Osteocyte (in vitro differentiated cells): ENCODE data around the gene PRRT3. TPM values are rescaled to one million over a fixed set of nuclear protein-coding genes. Genes with fewer than 3 reads are reported as not detected.
A peak's percentile ranks its signal among the peaks of the same experiment; 100 is the strongest.

Experiments
- DNase-seq: peaks from one replicate; pipeline ENCODE4 v3.0.0; 2021; ENCODE audit warnings: mixed read lengths; ENCODE audit not compliant: unreplicated experiment; ENCODE audit errors: extremely low spot score
- H3K27ac Mint-ChIP-seq: one replicate; pipeline ENCODE4 v1.8.0; 2021; ENCODE audit warnings: mild to moderate bottlenecking, mixed read lengths; ENCODE audit not compliant: unreplicated experiment
- H3K27me3 Mint-ChIP-seq: one replicate; pipeline ENCODE4 v1.8.0; 2021; ENCODE audit warnings: mixed read lengths; ENCODE audit not compliant: unreplicated experiment
- H3K36me3 Mint-ChIP-seq: one replicate; pipeline ENCODE4 v1.8.0; 2021; ENCODE audit warnings: mixed read lengths; ENCODE audit not compliant: unreplicated experiment
- H3K4me1 Mint-ChIP-seq: one replicate; pipeline ENCODE4 v1.8.0; 2021; ENCODE audit warnings: mixed read lengths; ENCODE audit not compliant: unreplicated experiment
- H3K4me3 Mint-ChIP-seq: one replicate; pipeline ENCODE4 v1.8.0; 2021; ENCODE audit warnings: mild to moderate bottlenecking, moderate library complexity, mixed read lengths; ENCODE audit not compliant: unreplicated experiment
- H3K9me3 Mint-ChIP-seq: one replicate; pipeline ENCODE4 v1.8.0; 2021; ENCODE audit warnings: mixed read lengths; ENCODE audit not compliant: unreplicated experiment
- CTCF ChIP-seq: fragments of 200-600 bp; sonication (generic); IDR thresholded peaks from 2 replicates; pipeline ENCODE4 v1.5.0; 2021; ENCODE audit warnings: antibody characterized with exemption, mild to moderate bottlenecking, moderate library complexity
- total RNA-seq: library from RNA; stranded (reverse); gene quantifications from 2 replicates; pipeline ENCODE4 v1.2.1, GENCODE V29; 2021

The PRRT3 gene
- total RNA-seq, 1 donor from 2014 or later, result 6.6 TPM

- Mint-ChIP-seq H3K9me3 (no peaks in the 10 kb centered on the region), H3K4me3 (no peak overlapping the region), H3K4me1 (peaks cover 42% of the 10 kb centered on the region), H3K27me3 (no peaks in the 10 kb centered on the region), H3K27ac (no peak overlapping the region), H3K36me3 (no peaks in the 10 kb centered on the region)
- DNase-seq, result no peak
- no peak for TF ChIP-seq CTCF
Observed at GRCh38 chr3:9918261-9919038, 33.8 kb downstream of the PRRT3 start.

GRCh38 chr3:9917820-9918219 is 34.4 kb downstream of the PRRT3 start:
- no peak for TF ChIP-seq CTCF
- DNase-seq, result no peak
- Mint-ChIP-seq H3K27me3 (no peaks in the 10 kb centered on the region), H3K4me1 (peaks cover 42% of the 10 kb centered on the region), H3K27ac (peak overlapping the region; percentile 89), H3K9me3 (no peaks in the 10 kb centered on the region), H3K36me3 (no peaks in the 10 kb centered on the region), H3K4me3 (no peak overlapping the region)

GRCh38 chr3:9916734-9917680 is 35.2 kb downstream of the PRRT3 start, which contains the start of gene IL17RC:
Gene IL17RC, plus strand, starts transcription at chr3:9917098. Its CDS starts 218 bp downstream, at chr3:9917316.
- Mint-ChIP-seq H3K4me1 (peaks cover 47% of the 10 kb centered on the region), H3K4me3 (peak within 1 kb of the TSS; percentile 75), H3K27me3 (no peaks in the 10 kb centered on the region), H3K9me3 (no peaks in the 10 kb centered on the region), H3K36me3 (no peaks in the 10 kb centered on the region), H3K27ac (peak within 1 kb of the TSS; percentile 89)
- DNase-seq, result peak; percentile 89
- TF ChIP-seq CTCF, result no peak

GRCh38 chr3:9916346-9916733 is 35.9 kb downstream of the PRRT3 start:
- no peak for DNase-seq
- Mint-ChIP-seq H3K4me3 (peak overlapping the region; percentile 75), H3K9me3 (no peaks in the 10 kb centered on the region), H3K27ac (peak overlapping the region; percentile 89), H3K36me3 (no peaks in the 10 kb centered on the region), H3K4me1 (peaks cover 53% of the 10 kb centered on the region), H3K27me3 (no peaks in the 10 kb centered on the region)
- TF ChIP-seq CTCF, result no peak
